Mesothelial cell of epicardium (in vitro differentiated cells): ENCODE results near the gene MUC4. TPM values are rescaled to one million over a fixed set of nuclear protein-coding genes. Genes with fewer than 3 reads are reported as not detected.

Experiments used
- DNase-seq, 2 experiments: peaks; one replicate each; pipeline ENCODE4 v3.0.0; 2021; ENCODE audit warnings: low spot score in 2 of 2; ENCODE audit not compliant: unreplicated experiment in 2 of 2
- H3K27ac Mint-ChIP-seq: 2 replicates; pipeline ENCODE4 v1.8.0; 2021; ENCODE audit warnings: mixed read lengths
- H3K27me3 Mint-ChIP-seq: 2 replicates; pipeline ENCODE4 v1.8.0; 2021; ENCODE audit warnings: low read depth, mixed read lengths
- H3K36me3 Mint-ChIP-seq: 2 replicates; pipeline ENCODE4 v1.8.0; 2021; ENCODE audit warnings: mixed read lengths
- H3K4me1 Mint-ChIP-seq: 2 replicates; pipeline ENCODE4 v1.8.0; 2021; ENCODE audit warnings: mixed read lengths
- H3K4me3 Mint-ChIP-seq: 2 replicates; pipeline ENCODE4 v1.8.0; 2021; ENCODE audit warnings: mild to moderate bottlenecking, moderate library complexity, mixed read lengths
- H3K9me3 Mint-ChIP-seq: 2 replicates; pipeline ENCODE4 v1.8.0; 2021; ENCODE audit warnings: mixed read lengths
- total RNA-seq: library from RNA; stranded (reverse); gene quantifications from 3 replicates; pipeline ENCODE4 v1.2.1, GENCODE V29; 2021
- TF ChIP-seq, protein P1 (sequence below): fragments of 200-600 bp; sonication (generic); IDR thresholded peaks from one replicate; pipeline ENCODE4 v1.5.0; 2021; ENCODE audit warnings: antibody characterized with exemption; ENCODE audit not compliant: unreplicated experiment

The MUC4 gene
- total RNA-seq, 1 donor from 2014 or later: 0.96 TPM

DNA sequence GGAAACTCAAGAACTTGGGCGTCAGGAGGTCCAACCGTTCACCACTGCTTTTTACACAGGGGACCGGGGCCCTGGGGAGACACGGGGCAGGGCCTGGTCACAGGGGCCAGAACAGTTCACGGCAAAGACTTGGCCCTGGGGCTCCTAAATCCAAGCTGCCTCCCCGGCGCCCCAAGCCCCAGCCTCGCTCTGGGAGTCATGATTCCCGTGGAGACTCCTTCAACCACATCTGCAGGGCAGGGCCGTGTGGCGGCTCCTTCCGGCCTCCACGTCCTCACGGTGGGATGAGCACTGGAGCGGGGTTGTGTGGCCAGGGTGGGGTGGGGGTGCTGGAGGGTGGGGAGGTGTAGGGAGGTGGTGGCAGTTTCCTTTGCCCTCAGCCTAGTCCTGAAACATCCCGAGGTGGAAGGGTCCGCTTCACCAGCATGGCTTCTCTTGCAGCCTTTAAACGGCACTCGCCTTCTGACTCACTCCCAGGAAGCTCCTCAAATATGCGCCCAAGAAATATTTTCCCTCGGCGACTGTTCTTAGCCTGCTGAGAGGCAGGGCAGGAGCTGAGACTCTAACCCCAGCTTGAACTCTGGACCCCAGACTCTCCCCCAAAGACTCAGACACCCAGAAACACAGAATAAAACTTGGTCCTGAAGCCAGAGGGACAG is 1.8 kb downstream of the MUC4 start:
- Mint-ChIP-seq H3K27ac (no peak overlapping the region), H3K4me1 (peaks cover 18% of the 10 kb centered on the region)

GRCh38 chr3:195809291-195809785 is 2.4 kb downstream of the MUC4 start:
- H3K4me1 Mint-ChIP-seq: peaks cover 18% of the 10 kb centered on the region
- no peaks in the 10 kb centered on the region for H3K9me3 Mint-ChIP-seq

More for the DNA sequence above, 1.8 kb downstream of the MUC4 start:
- TF ChIP-seq, protein P1, sequence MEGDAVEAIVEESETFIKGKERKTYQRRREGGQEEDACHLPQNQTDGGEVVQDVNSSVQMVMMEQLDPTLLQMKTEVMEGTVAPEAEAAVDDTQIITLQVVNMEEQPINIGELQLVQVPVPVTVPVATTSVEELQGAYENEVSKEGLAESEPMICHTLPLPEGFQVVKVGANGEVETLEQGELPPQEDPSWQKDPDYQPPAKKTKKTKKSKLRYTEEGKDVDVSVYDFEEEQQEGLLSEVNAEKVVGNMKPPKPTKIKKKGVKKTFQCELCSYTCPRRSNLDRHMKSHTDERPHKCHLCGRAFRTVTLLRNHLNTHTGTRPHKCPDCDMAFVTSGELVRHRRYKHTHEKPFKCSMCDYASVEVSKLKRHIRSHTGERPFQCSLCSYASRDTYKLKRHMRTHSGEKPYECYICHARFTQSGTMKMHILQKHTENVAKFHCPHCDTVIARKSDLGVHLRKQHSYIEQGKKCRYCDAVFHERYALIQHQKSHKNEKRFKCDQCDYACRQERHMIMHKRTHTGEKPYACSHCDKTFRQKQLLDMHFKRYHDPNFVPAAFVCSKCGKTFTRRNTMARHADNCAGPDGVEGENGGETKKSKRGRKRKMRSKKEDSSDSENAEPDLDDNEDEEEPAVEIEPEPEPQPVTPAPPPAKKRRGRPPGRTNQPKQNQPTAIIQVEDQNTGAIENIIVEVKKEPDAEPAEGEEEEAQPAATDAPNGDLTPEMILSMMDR: no peak
- Mint-ChIP-seq H3K27me3 (peaks cover 5% of the 10 kb centered on the region), H3K4me3 (no peak overlapping the region), H3K36me3 (no peaks in the 10 kb centered on the region), H3K9me3 (no peaks in the 10 kb centered on the region)
- DNase-seq: no peak

GRCh38 chr3:195808741-195809290 is 2.9 kb downstream of the MUC4 start:
- peaks cover 18% of the 10 kb centered on the region for H3K4me1 Mint-ChIP-seq
- no peaks in the 10 kb centered on the region for H3K9me3 Mint-ChIP-seq
- H3K27ac Mint-ChIP-seq: no peak overlapping the region
- TF ChIP-seq, protein P1: no peak
- H3K36me3 Mint-ChIP-seq: no peaks in the 10 kb centered on the region
- DNase-seq: no peak
- H3K27me3 Mint-ChIP-seq: peaks cover 5% of the 10 kb centered on the region
- no peak overlapping the region for H3K4me3 Mint-ChIP-seq

More at GRCh38 chr3:195809291-195809785, 2.4 kb downstream of the MUC4 start:
- peaks cover 5% of the 10 kb centered on the region for H3K27me3 Mint-ChIP-seq
- TF ChIP-seq, protein P1: no peak
- no peaks in the 10 kb centered on the region for H3K36me3 Mint-ChIP-seq
- no peak overlapping the region for H3K27ac Mint-ChIP-seq
- no peak overlapping the region for H3K4me3 Mint-ChIP-seq
- no peak for DNase-seq

DNA sequence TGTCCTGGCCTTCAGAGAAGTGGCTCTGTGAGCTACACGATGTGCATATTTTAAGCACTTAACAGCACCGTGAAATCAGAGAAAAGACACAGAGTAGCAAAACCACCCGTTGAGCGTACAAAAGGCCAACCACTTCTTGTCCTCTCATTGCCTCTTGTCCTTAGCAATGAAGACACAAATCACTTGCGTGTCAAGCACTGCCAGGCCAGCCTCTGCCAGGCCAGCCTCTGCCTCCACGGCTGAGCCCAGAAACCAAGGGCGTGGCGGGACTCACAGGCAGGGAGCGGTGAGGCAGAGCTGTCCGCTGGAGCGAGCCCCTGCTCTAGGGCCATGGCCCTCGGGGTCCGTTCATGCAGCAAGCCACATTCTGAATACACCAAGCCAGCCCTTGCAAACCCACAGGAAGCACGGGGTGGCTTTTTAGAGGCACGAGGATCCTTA is 4.0 kb downstream of the MUC4 start:
- Mint-ChIP-seq H3K9me3 (no peaks in the 10 kb centered on the region), H3K36me3 (no peaks in the 10 kb centered on the region), H3K4me1 (peaks cover 20% of the 10 kb centered on the region), H3K27me3 (peaks cover 5% of the 10 kb centered on the region), H3K4me3 (no peak overlapping the region), H3K27ac (no peak overlapping the region)
- DNase-seq: no peak
- TF ChIP-seq, protein P1: no peak

DNA sequence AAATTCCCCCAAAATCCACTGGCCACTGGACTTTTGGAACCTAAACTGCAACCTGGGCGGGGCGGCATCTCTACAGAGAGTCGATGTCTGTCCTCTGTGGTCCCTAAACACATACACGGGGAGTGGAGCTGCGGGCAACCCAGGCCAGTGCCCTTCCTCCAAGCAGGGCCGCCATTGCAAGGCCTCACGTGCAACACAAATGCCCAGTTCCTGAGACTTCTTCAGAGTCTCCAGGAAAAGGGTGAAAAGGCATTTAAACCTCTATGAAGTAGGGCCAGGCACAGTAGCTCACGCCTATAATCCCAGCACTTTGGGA is 4.9 kb downstream of the MUC4 start:
- no peak overlapping the region for H3K4me3 Mint-ChIP-seq
- peaks cover 20% of the 10 kb centered on the region for H3K4me1 Mint-ChIP-seq
- no peaks in the 10 kb centered on the region for H3K36me3 Mint-ChIP-seq
- DNase-seq: no peak
- no peak overlapping the region for H3K27ac Mint-ChIP-seq
- H3K9me3 Mint-ChIP-seq: no peaks in the 10 kb centered on the region
- H3K27me3 Mint-ChIP-seq: peaks cover 7% of the 10 kb centered on the region
- TF ChIP-seq, protein P1: no peak
